Caki2 (cell line): ENCODE measurements around the gene ATXN1. TPM values are rescaled to one million over a fixed set of nuclear protein-coding genes. Genes with fewer than 3 reads are reported as not detected.

ENCODE experiments used
- DNase-seq: peaks from one replicate; pipeline ENCODE4 v3.0.0-alpha.2; 2015; ENCODE audit warnings: low read depth
- in situ Hi-C: cut with HindIII; loops from 2 replicates; pipeline ENCODE4 v1.10.0; 2016; ENCODE audit warnings: low sequenced_read_pairs, low pct_unique_long_range_greater_than_20kb, mixed read lengths
- total RNA-seq: library from RNA; depleted of rRNA; stranded (reverse); fragments of >200 nt; shearing (Covaris generic); gene quantifications from 2 replicates; pipeline ENCODE4 v1.2.3, GENCODE V29; 2014; ENCODE audit warnings: low replicate concordance

ATXN1 gene
- total RNA-seq, 1 experiment from 2014 or later, result 23.8 TPM

DNA sequence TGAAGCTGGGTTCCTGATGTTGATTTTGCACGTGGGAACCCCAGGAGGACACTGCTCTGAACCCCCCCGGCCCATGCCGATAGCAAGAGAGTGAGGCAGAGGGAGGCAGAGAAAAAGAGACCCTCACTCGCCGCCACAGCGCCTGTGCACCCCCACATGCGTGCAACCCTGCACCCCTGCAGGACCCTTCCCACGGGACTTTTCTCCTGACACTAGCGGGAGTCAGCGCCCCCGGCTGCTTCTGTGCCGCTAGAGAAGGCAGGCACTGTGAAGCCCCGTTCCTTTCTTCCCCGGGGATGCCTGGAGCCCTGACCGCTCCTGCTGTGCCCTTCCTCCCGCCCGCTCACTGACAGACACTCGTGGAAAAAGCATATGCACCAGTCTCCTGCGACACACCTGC is 455.5 kb downstream of the ATXN1 start:
- DNase-seq, result no peak
- in situ Hi-C loops, result no loop called here

DNA sequence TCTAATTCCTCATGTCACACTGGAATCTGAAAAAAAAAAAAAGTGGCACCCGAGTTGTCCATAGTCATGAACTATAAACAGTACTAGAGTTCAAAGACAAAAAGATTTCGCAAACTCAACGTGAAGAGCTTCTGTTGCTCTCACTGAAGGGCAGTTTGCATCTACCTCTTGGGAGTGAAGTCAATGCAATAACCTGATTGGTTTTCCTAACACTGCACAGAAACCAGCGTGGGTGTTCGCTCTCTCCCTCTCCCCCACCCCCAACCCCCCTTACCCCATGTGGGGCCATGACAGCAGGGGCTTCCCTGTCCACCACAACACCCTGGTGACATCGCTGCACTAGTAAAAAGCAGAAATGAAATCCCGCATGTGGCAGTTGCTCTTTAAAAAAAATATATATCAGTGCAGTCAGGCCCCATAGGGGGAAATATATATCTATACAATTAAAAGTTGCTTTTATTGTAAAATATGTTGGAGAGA is 456.0 kb downstream of the ATXN1 start:
- in situ Hi-C loops, result no loop called here
- DNase-seq, result no peak

DNA sequence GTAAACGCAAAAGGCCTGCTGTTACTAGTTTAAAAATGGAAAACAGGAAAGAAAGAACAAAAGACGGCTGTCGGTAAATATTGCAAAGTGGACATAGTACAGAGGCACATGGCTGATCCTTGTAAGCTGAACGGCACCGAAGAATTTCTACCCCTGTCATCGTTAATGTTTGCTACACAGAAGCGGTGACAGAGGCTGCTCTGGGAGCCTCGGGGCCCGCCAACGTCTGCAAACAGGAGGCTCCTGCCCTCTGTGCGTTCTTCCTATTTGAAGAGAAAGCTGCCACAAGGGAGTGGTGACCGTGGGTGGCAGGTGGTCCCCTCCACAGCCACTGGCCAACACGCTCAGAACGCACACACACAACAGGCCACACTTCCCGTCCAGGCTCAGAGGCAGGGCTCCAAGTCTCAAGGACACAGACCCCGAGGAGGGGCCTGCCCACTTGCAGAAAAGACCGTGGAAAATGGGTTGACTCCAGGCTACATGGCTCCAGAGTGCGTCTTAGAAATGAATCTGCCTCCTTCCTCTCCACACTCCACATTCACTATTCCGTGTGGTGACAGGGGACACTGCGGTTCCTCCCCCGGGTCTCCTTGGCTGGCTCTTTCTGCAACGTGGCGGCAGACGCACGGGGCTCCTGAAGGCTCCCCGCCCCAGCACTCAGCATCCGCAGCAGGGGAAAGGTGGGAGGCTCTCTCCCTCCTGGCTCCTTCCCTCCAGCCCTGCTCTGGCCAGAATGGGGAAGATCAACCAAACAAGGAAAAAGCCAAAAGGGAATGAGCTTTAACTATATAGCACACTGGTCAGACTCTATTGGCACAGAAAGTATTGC is 458.3 kb downstream of the ATXN1 start:
- in situ Hi-C loops, result no loop called here

DNA sequence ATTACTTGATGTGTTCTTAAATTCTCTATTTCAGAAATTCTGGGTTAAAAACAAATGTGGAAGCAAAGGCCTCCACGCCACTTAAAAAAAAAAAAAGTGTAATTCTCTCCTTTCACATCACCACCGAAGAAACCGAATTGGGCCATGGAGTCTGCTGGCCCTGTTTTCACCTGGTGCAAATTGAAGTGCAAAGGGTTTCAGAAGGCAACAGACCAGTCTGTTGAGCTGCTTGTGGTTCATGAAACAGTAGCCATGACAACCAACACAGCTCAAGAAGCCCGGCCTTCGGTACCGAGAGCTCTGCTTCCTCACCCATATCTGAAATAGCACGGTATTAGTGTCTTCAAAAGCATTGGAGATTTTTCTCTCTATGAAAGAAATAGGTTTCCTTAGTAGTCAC is 459.7 kb downstream of the ATXN1 start:
- no peak for DNase-seq
- in situ Hi-C loops, result no loop called here

More for the DNA sequence above, 458.3 kb downstream of the ATXN1 start:
- no peak for DNase-seq

DNA sequence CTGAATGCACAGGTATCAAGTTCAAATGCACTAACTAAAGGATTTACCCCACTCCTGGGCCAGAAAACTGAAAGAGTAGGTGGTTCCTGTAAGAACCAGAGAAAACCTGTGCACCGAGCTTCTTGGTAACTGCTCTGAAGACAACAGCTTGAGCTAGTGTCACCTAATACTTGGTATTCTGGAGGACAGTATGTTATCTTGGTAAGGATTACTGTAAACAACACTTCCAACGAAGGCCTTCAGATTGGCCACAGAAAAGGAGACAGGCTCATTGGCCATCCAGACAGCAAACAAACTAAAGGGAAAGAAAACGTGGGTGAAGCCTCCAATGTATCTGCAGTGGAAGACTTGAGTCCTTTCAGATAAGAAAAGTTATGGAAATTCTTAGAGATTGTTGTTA is 461.4 kb downstream of the ATXN1 start:
- no peak for DNase-seq
- in situ Hi-C loops, result no loop called here

DNA sequence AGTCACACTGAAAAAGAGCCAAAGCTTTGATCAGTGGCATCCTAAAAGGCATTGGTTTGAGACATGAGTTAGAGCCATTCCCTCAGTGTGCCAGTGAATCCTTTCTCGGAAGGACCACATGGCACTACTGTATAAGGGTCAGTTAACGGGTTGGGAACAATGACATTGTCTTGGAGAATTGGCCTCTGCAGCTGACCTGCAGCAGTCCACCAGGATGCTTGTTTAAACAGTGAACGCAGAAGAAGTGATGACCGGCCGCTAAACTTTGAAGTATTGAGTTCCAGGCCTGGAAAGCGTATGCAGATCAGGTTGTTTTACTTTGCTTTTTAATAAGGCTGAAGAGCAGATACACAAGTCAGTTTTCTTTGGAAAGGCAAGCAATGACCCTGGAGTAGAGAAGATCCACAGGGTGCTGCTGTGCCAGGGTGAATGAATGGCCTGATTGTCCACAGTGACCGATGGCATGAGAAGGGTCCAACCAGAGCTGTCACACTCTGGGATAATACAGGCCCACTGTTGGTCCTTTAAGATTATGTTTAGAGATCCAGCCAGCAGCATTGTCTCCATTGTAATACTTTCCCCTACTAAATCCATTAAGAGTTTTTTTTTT is 465.1 kb downstream of the ATXN1 start:
- DNase-seq, result no peak
- in situ Hi-C loops, result no loop called here

DNA sequence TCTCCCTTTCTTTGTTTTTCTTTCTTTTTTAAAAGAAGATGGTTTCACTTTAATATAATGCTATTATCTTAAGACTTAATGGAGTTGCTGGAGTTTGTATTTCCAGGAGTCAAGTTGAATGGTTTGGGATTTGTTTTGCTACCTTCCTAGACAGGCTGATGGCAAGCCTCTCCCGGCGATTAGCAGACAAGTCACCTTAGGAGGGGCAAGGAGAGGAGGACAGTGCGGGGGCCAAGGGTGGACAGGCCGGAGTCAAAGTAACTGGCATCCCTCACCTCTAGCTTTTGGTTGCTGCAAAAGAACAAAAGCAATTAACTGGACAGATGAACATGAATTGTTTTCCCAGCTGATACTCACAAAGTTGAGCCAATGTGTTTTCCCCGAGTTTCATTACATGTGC is 465.8 kb downstream of the ATXN1 start:
- DNase-seq, result no peak
- in situ Hi-C loops, result no loop called here

DNA sequence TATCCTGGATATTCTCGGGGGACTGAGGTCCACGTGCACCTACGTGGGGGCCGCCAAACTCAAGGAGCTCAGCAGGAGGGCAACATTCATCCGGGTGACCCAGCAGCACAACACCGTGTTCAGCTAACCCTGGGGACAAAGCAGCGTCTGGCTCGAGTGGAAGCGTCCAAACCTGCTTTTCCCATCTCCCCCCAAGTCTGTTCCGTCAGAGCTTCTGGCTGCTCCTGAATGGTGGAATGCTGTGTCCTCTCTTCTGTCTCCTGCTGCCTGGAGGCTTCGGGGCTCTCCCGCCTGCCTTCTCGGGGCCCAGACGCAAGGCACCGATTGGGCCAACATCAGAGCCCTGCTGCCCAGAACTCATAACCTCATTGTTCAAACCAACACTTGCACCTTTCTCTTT is 466.2 kb downstream of the ATXN1 start:
- in situ Hi-C loops, result no loop called here
- no peak for DNase-seq

DNA sequence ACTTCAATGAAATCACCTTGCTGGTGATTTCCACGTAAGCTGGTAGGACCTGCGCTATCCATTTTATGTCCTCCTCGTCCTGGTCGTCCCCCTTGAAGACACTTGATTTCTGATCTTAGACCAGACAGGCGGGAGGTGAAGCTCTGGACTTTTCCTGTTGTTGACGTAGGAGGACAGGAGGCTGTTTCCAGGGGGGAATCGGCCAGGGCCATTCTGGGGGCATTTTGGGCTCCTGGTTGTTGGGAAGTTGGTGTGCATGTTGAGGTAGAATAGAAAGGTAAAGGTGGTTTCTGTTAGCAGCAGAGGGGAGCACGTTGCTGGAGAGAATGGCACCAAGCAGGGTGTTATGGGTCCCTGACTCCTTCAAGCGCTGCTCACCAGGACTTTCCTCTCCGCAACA is 466.9 kb downstream of the ATXN1 start:
- in situ Hi-C loops, result no loop called here

DNA sequence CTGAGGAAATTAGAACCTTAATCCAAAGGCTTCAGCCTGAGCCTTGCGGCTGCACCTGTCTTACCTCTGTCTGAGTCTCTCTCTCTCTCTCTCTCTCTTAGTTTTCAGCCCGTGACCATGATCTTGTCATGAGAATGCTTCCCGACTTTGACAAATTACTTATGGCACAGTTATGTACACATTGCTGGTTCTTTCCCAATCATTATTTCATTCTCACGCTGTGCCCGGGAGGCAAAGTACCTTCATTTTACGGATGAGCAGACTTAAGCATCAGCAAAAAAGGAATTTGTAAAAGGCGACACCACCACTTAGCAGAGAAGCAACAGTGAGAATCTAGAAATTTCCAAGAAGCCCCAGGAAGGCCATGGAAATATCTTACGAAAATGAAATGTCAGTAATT is 468.3 kb downstream of the ATXN1 start:
- peak; percentile 35 for DNase-seq
- in situ Hi-C loops, result no loop called here

More for the DNA sequence above, 466.9 kb downstream of the ATXN1 start:
- DNase-seq, result no peak

DNA sequence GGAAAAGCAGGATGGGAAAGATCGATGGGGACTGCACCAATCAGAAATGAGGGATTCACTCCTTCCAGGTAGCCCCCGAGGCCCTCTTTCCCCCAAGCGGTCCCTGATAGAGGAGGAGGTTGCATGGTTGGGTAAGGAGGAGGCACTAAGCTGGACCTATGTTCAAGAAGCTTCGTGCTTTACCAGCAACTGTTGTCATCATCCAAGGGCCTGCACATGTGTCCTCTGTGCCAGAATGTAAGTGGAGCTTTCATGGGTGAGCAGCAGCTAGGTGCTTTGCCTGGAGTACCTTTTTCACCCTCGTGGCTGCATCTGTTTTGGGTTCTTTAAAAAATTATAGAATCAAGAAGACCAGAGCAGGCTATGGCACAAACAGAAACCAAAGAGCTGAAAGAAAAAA is 468.8 kb downstream of the ATXN1 start:
- in situ Hi-C loops, result no loop called here
- no peak for DNase-seq

DNA sequence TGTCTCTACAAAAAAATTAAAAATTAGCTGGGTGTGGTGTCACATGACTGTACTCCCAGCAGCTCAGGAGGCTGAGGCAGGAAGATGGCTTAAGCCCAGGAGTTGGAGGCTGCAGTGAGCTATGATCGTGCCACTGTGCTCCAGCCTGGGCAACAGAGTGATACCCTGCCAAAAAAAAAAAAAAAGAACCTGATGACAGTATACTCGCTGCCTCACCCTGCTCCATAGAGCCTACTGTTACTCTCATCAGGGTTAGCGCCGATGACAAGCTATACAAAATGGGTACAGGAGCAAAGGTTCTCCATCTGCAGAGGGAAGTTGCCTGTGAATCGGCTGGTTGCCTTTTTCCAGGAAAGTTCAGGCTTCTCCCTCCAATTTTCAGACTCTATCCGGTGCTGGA is 469.5 kb downstream of the ATXN1 start:
- DNase-seq, result no peak
- in situ Hi-C loops, result no loop called here

DNA sequence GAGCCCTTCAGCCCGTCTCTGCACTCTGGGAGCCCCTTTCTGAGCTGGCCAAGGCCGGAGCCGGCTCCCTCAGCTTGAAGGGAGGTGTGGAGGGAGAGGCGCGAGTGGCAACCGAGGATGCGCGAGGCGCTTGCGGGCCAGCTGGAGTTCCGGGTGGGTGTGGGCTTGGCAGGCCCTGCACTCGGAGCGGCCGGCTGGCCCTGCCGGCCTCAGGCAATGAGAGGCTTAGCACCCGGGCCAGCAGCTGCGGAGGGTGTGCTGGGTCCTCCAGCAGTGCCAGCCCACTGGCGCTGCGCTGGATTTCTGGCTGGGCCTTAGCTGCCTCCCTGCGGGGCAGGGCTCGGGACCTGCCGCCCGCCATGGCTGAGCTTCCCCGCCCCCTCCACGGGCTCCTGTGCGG is 473.1 kb downstream of the ATXN1 start:
- no peak for DNase-seq
- in situ Hi-C loops, result no loop called here

DNA sequence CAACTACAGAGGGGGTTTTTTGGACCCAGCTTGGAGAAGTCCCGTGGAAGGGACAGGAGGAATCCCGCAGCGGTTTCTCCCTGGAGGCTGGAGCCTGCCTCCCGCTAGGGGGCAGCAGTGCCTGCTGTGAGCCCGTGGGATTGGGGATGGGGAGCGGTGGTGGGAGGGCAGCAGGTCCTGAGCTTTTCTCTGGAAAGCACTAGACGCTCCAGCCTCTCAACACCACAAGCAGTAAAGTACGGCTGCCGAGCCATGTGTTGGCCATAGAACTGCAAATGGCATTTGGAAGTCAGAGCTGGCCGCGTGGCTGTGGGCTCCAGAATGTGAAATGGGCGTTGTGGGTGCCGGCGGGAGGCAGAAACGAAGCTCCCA is 475.1 kb downstream of the ATXN1 start:
- DNase-seq, result no peak

DNA sequence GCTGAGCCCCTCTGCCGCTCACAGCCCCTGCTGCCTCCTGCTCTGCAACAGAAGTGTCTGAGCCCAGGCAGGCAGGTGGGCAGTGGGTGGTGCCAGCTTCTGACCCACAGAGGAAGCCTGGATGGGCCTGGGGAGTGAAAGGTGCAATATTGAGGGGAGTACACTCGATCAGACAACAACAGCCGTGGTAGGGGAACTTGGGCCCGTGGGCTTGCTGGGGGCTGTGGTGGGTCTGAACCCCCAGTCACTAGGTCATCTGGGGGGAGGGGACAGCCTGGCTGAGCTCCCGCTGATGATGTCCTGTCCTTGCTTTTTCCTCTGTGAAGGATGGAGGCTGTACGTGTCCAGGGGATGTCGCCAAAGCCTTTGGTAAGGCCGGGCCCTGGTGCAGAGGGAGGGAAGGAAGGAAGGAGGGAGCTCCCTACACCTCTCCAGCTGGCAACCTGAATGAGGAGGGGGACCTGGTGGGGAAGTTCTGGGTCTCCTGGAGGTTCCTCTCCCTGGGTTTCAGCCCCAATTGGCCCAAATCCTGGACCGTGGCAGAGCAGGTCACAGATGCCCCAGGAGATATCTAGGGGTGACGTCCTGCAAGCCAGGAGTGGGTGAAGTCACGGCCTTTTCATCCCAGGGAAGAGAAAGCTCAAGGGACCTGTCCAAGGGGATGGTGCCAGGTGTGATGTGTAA is 475.7 kb downstream of the ATXN1 start:
- no peak for DNase-seq
- in situ Hi-C loops, result no loop called here

More for the DNA sequence above, 475.1 kb downstream of the ATXN1 start:
- in situ Hi-C loops, result no loop called here

DNA sequence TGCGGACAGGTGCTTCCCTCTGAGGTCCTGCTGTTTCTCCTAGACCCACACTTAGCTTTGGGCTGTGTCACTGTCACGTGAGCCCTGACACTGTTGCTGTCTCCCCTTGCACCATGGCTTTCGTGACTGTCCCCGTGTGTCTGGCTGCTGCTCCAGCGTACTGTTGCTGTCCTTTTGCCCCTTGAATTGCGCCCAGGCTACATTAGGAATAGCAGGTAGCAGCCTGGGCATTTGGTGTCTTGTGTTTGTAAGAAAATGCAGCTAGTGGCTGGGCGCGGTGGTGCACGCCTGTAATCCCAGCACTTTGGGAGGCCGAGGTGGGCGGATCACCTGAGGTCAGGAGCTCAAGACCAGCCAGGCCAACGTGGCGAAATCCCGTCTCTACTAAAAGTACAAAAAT is 476.8 kb downstream of the ATXN1 start:
- in situ Hi-C loops, result no loop called here
- DNase-seq, result no peak

DNA sequence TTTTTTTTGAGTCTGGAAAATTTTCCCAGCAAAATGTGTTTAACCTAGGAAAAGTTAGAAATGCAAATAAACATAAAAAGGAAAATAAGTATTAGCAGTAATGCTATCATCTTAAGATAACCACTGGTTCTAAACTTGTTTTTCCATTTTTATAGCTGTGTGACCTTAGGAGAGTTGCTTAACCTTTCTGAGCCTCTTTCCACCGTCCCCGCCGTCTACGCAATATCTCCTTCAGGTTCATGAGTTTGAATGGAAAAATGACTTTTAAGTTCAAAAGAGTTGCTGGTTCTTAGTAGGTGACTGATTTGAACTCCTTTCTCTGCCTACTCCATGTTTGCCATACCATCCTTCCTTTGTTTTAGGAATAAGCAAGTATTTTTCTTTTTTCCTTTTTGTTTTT is 478.9 kb downstream of the ATXN1 start:
- no peak for DNase-seq
- in situ Hi-C loops, result no loop called here

DNA sequence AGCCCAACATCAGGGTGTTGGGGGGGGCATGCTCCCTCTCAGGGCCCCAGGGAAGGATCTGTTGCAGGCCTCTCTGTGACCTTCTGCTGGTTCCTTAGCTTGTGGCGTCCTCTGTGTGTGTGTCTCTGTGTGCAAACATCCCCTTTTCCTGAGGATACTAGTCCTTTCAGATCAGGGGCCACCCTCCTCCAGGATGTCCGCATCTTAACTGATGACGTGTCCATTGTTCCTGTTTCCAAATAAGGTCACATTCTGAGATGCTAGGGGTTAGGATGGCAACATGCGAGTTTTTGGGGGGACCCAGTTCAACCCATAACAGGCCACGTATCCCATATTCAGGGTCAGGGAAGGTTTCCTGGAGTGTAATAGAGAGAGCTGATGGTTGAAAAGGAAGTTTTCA is 482.0 kb downstream of the ATXN1 start:
- in situ Hi-C loops, result no loop called here
- no peak for DNase-seq

DNA sequence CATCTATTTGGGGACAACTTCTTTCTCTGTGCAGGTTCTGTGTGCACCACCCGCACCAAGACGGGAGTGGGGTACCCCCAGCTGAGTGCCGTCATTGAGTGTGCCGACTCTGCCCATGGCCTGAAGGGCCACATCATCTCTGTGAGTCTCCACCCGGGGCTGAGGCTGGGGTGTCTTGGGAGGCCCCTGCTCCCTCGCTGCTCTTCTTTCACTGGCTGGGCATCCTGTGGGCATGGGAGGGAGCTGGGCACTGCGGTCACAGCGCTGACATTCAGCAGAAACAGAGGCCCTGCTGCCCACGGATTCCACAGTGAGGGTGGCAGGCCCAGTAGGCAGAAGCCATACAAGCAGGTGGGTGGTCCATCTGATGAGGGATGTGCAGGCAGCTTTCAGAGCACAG is 482.5 kb downstream of the ATXN1 start:
- in situ Hi-C loops, result no loop called here
- DNase-seq, result no peak
